HCT116 (cell line): ENCODE results near the gene MAOA. TPM values are rescaled to one million over a fixed set of nuclear protein-coding genes. Genes with fewer than 3 reads are reported as not detected.

Source experiments
- ATAC-seq: fragments of 200-7000 bp; cut with Tn5 transposase; 2 replicates; pipeline ENCODE4 v1.9.1; 2020; ENCODE audit warnings: mild to moderate bottlenecking, moderate library complexity
- BruUV-seq: library from RNA; stranded (reverse); fragments of 400-500 nt; replicated peaks from 2 replicates; lab custom pipeline; 2021; lab: Mats Ljungman, UMichigan
- CTCF ChIA-PET: fragments of 300-600 bp; sonication (Branson Sonifier 250); formaldehyde crosslinking; loops from one replicate; lab custom pipeline; 2021; ENCODE audit warnings: antibody characterized with exemption; lab: Charles Lee
- POLR2A ChIA-PET: fragments of 300-600, 350-600 bp; sonication (Branson Sonifier 250); formaldehyde crosslinking; loops from one replicate; lab custom pipeline; 2021; ENCODE audit warnings: antibody characterized with exemption; lab: Charles Lee
- RAD21 ChIA-PET, 2 experiments: fragments of 300-600 bp; sonication (Branson Sonifier 250); formaldehyde crosslinking; loops; one replicate each; lab custom pipeline; 2023; ENCODE audit warnings: low total read pairs in 2 of 2; ENCODE audit not compliant: uncharacterized antibody in 2 of 2, unreplicated experiment in 2 of 2, low non-redundant PET in 1 of 2; lab: Charles Lee
- DNase-seq: peaks from one replicate; pipeline ENCODE4 v3.0.0-alpha.2; 2010; ENCODE audit warnings: low read depth, low spot score
- H2AFZ ChIP-seq: fragments of 200-600 bp; shearing (Covaris generic), sonication (generic); 2 replicates; pipeline ENCODE4 v1.6.1; 2017; ENCODE audit warnings: low read depth, mixed run types, mixed read lengths, antibody characterized with exemption, low read length; ENCODE audit not compliant: poor library complexity, severe bottlenecking
- H3K27ac ChIP-seq: 2 replicates; pipeline ENCODE4 v1.5.1; 2012; ENCODE audit warnings: low read depth, low read length
- H3K27me3 ChIP-seq: fragments of 200-600 bp; sonication (generic); 2 replicates; pipeline ENCODE4 v1.6.1; 2016; ENCODE audit warnings: mixed run types, low read length, mixed read lengths; ENCODE audit not compliant: insufficient read depth
- H3K36me3 ChIP-seq, 2 experiments: fragments of 200-500 bp in 1 of 2; fragments of 200-600 bp in 1 of 2; sonication (Bioruptor generic) in 1 of 2; sonication (generic) in 1 of 2; 2 replicates each; pipeline versions ENCODE4 v1.5.1 to v1.6.1; 2014 to 2016; ENCODE audit warnings: low read length in 2 of 2, inconsistent platforms in 1 of 2, mixed read lengths in 1 of 2, mixed run types in 1 of 2; ENCODE audit not compliant: insufficient read depth in 2 of 2, control insufficient read depth in 1 of 2
- H3K4me1 ChIP-seq, 2 experiments: fragments of 200-600 bp in 1 of 2; sonication (generic) in 1 of 2; 2 replicates each; pipeline versions ENCODE4 v1.5.1 to v1.6.1; 2012 to 2017; ENCODE audit warnings: low read length in 2 of 2, inconsistent platforms in 1 of 2, mild to moderate bottlenecking in 1 of 2, mixed read lengths in 1 of 2, mixed run types in 1 of 2, moderate library complexity in 1 of 2; ENCODE audit not compliant: insufficient read depth in 2 of 2, control insufficient read depth in 1 of 2
- H3K4me2 ChIP-seq: fragments of 200-600 bp; sonication (generic); 2 replicates; pipeline ENCODE4 v1.6.1; 2017; ENCODE audit warnings: mixed run types, low read length, mixed read lengths
- H3K4me3 ChIP-seq, 2 experiments: fragments of 200-600 bp in 1 of 2; sonication (generic) in 1 of 2; replicated peaks in 1 of 2; 2 replicates each; pipeline ENCODE4 v1.5.1; 2011 to 2016; ENCODE audit warnings: low read length in 2 of 2, control low read depth in 1 of 2, low read depth in 1 of 2, mild to moderate bottlenecking in 1 of 2, mixed read lengths in 1 of 2, mixed run types in 1 of 2
- H3K79me2 ChIP-seq: fragments of 200-600 bp; sonication (generic); 2 replicates; pipeline ENCODE4 v1.6.1; 2017; ENCODE audit warnings: mild to moderate bottlenecking, mixed run types, low read length, moderate library complexity, mixed read lengths; ENCODE audit not compliant: insufficient read depth
- H3K9ac ChIP-seq: fragments of 200-600 bp; sonication (generic); 2 replicates; pipeline ENCODE4 v1.6.1; 2016; ENCODE audit warnings: low read length, mixed read lengths
- H3K9me2 ChIP-seq: fragments of 200-600 bp; sonication (generic), shearing (Covaris generic); 2 replicates; pipeline ENCODE4 v1.6.1; 2017; ENCODE audit warnings: mixed run types, mild to moderate bottlenecking, moderate library complexity; ENCODE audit not compliant: insufficient read depth
- H3K9me3 ChIP-seq, 2 experiments: fragments of 200-500 bp in 1 of 2; fragments of 200-600 bp in 1 of 2; sonication (Bioruptor generic) in 1 of 2; sonication (generic) in 1 of 2; 2 replicates each; pipeline ENCODE4 v1.6.1; 2014 to 2017; ENCODE audit warnings: low read length in 2 of 2, mixed read lengths in 2 of 2, inconsistent platforms in 1 of 2, low read depth in 1 of 2, mild to moderate bottlenecking in 1 of 2, mixed run types in 1 of 2, moderate library complexity in 1 of 2; ENCODE audit not compliant: control insufficient read depth in 1 of 2, insufficient read depth in 1 of 2
- H4K20me1 ChIP-seq: fragments of 200-600 bp; sonication (generic), shearing (Covaris generic); 2 replicates; pipeline ENCODE4 v1.6.1; 2017; ENCODE audit warnings: mixed run types, mild to moderate bottlenecking, moderate library complexity; ENCODE audit not compliant: insufficient read depth
- CBX3 ChIP-seq: IDR thresholded peaks from 2 replicates; pipeline ENCODE4 v1.6.1; 2012; ENCODE audit warnings: low read depth
- CEBPB ChIP-seq: IDR thresholded peaks from 2 replicates; pipeline ENCODE4 v1.6.1; 2012; ENCODE audit warnings: low read depth
- EZH2phosphoT487 ChIP-seq: fragments of 200-600 bp; IDR thresholded peaks from 2 replicates; pipeline ENCODE4 v1.6.1; 2018; ENCODE audit warnings: antibody characterized with exemption, borderline replicate concordance
- FOSL1 ChIP-seq: IDR thresholded peaks from 2 replicates; pipeline ENCODE4 v1.6.1; 2012; ENCODE audit warnings: low read depth
- JUND ChIP-seq: IDR thresholded peaks from 2 replicates; pipeline ENCODE4 v1.6.1; 2012
- RAD21 ChIP-seq: IDR thresholded peaks from 2 replicates; pipeline ENCODE4 v1.6.1; 2012; ENCODE audit warnings: low read depth, mild to moderate bottlenecking
- SP1 ChIP-seq: IDR thresholded peaks from 2 replicates; pipeline ENCODE4 v1.6.1; 2012; ENCODE audit warnings: low read depth
- SRF ChIP-seq: IDR thresholded peaks from 2 replicates; pipeline ENCODE4 v1.6.1; 2012; ENCODE audit warnings: low read depth
- ZBTB33 ChIP-seq: IDR thresholded peaks from 2 replicates; pipeline ENCODE4 v1.6.1; 2011; ENCODE audit warnings: mild to moderate bottlenecking, low read length, moderate library complexity; ENCODE audit not compliant: insufficient replicate concordance; ENCODE audit errors: extremely low read depth
- ZFX ChIP-seq: fragments of 450-650 bp; IDR thresholded peaks from 2 replicates; pipeline ENCODE4 v1.6.1; 2017
- ZNF274 ChIP-seq: fragments of 200-500 bp; sonication (Bioruptor generic); IDR thresholded peaks from 2 replicates; pipeline ENCODE4 v1.6.1; 2014; ENCODE audit warnings: mild to moderate bottlenecking, low read depth, low read length, inconsistent platforms
- intact Hi-C: fragments of 100-400 bp; cut with micrococcal nuclease; formaldehyde crosslinking; loops from 2 replicates; pipeline ENCODE4 v1.10.0; 2022
- total RNA-seq: library from RNA; stranded (reverse); gene quantifications from one replicate; pipeline ENCODE4 v1.2.1, GENCODE V29; 2021; ENCODE audit not compliant: unreplicated experiment
- TF ChIP-seq, protein P1 (sequence below): IDR thresholded peaks from 2 replicates; pipeline ENCODE4 v1.6.1; 2012
- TF ChIP-seq, protein P2 (sequence below): IDR thresholded peaks from 2 replicates; pipeline ENCODE4 v1.6.1; 2012; ENCODE audit warnings: low read depth

Gene MAOA
- total RNA-seq, 1 experiment from 2014 or later: 13.6 TPM

DNA sequence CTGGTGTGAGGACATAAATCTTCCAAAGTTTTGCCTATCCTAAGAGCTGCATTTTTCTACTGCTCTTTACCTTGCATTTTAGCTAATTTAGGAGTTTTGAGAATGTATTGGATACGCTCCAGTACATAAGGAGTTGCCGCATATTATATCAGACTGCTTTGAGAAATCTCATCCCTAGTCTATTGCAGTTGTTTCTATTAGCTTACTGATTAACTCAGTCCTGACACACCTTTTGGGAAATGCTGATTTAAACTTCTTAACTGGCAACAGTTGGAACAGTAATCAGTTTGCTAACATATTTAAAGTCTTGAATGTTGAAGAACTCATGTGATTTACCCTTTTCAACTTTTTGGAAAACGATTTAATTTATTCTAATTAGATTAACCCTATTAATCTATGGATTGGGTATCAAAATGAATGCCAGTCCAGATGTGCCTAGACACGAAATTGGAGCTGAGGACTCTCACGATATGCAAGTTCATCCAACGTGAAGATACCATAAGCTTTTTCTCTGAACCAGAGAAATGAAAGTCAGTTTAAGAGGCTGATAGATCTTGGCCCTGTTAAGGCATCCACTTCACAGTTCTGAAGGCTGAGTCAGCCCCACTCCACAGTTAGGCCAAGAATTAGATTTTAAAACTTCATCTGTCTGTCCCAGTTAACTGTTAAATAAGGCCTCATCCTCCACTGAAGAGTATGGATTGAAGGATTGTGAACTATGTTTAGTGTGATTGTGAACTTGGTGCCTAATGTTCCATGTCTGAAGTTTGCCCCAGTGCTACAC, 90.0 kb downstream of the MAOA start:
- Histone ChIP-seq H3K36me3 (no peaks in the 10 kb centered on the region; a peak in 1 of 4 replicates), H3K4me1 (no peaks in the 10 kb centered on the region), H3K4me3 (no peak overlapping the region), H3K27me3 (no peaks in the 10 kb centered on the region), H3K27ac (no peak overlapping the region), H2AFZ (no peak overlapping the region), H3K9me3 (no peaks in the 10 kb centered on the region), H4K20me1 (no peaks in the 10 kb centered on the region), H3K9ac (no peak overlapping the region), H3K79me2 (no peaks in the 10 kb centered on the region), H3K4me2 (no peak overlapping the region), H3K9me2 (no peaks in the 10 kb centered on the region)
- ChIA-PET RAD21 (interaction anchor here in 1 of 2 experiments (0.6 kb wide), 1 partner anchor 370 kb away, joined by 3 read pairs; no protein-coding TSS in a partner anchor), CTCF (no interaction called here), POLR2A (no interaction called here)
- BruUV-seq: no TSS peak
- DNase-seq (no peak), ATAC-seq (no peak)
- intact Hi-C loops: no loop called here
- TF ChIP-seq EZH2phosphoT487 (no peak), SP1 (no peak), JUND (no peak), RAD21 (no peak), CEBPB (no peak), CBX3 (no peak), SRF (no peak), FOSL1 (no peak), ZNF274 (no peak), ZBTB33 (no peak), ZFX (no peak)
- TF ChIP-seq, protein P1, sequence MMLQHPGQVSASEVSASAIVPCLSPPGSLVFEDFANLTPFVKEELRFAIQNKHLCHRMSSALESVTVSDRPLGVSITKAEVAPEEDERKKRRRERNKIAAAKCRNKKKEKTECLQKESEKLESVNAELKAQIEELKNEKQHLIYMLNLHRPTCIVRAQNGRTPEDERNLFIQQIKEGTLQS: no peak
- TF ChIP-seq, protein P2, sequence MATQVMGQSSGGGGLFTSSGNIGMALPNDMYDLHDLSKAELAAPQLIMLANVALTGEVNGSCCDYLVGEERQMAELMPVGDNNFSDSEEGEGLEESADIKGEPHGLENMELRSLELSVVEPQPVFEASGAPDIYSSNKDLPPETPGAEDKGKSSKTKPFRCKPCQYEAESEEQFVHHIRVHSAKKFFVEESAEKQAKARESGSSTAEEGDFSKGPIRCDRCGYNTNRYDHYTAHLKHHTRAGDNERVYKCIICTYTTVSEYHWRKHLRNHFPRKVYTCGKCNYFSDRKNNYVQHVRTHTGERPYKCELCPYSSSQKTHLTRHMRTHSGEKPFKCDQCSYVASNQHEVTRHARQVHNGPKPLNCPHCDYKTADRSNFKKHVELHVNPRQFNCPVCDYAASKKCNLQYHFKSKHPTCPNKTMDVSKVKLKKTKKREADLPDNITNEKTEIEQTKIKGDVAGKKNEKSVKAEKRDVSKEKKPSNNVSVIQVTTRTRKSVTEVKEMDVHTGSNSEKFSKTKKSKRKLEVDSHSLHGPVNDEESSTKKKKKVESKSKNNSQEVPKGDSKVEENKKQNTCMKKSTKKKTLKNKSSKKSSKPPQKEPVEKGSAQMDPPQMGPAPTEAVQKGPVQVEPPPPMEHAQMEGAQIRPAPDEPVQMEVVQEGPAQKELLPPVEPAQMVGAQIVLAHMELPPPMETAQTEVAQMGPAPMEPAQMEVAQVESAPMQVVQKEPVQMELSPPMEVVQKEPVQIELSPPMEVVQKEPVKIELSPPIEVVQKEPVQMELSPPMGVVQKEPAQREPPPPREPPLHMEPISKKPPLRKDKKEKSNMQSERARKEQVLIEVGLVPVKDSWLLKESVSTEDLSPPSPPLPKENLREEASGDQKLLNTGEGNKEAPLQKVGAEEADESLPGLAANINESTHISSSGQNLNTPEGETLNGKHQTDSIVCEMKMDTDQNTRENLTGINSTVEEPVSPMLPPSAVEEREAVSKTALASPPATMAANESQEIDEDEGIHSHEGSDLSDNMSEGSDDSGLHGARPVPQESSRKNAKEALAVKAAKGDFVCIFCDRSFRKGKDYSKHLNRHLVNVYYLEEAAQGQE: no peak
